ENCODE measurements around the gene NRL. TPM values are rescaled to one million over a fixed set of nuclear protein-coding genes. Genes with fewer than 3 reads are reported as not detected.

NRL gene
- polyA plus RNA-seq, 1 donor (not counting 4 experiments of a cell fraction or from before 2014, with no cell fraction given): 0.29 TPM

DNA sequence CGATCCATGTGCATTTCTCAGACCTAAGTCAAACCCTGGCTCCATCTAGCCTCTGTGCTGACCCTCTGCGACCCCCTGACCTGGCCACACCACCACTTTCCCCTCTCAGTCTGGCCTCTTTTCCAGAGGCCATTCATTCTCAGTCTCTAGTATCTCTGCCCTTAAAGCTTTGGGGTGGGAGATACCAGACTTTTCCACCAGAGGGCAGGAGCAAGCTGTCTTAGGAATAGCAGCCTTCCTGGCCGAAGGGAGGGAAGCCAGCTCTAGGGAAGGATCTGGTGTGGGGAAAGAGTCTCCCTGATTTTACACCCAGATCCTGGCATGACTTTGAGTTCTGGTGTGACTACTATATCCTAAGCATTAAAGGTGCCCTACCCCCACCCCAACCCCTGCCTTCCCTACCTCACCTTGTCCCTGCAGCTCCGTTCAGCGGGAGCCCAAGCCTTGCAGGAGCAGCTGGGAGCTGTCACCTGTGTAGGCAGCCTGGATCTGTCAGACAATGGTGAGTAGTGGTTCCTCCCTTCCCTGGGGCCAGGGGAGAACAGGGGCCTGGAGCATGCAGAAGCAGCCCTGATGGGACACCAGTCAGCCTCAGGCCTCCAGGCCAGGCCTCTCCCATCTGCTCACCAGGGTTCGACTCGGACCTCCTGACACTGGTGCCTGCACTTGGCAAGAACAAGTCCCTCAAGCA lies 56.3 kb downstream of the NRL start:
- Histone ChIP-seq H3K4me2 (ENCODE audit: control insufficient read depth, extremely low read depth, insufficient read depth, low read depth, low read length) (no peak overlapping the region), H3K9ac (ENCODE audit: control insufficient read depth, extremely low read depth, insufficient read depth, low read length) (no peak overlapping the region), H3K9me3 (ENCODE audit: control insufficient read depth, low read depth, low read length) (no peaks in the 10 kb centered on the region), H2AFZ (ENCODE audit: control insufficient read depth, low read length) (no peak overlapping the region), H3K27me3 (ENCODE audit: control insufficient read depth, extremely low read depth, insufficient read depth, low read length) (no peaks in the 10 kb centered on the region), H3K4me3 (ENCODE audit: control insufficient read depth in 2 of 3, extremely low read depth in 1 of 3, insufficient read depth in 2 of 3, low read depth in 1 of 3, low read length in 3 of 3) (no peak overlapping the region), H3K36me3 (ENCODE audit: control insufficient read depth in 2 of 2, extremely low read depth in 1 of 2, insufficient read depth in 2 of 2, low read length in 2 of 2) (no peaks in the 10 kb centered on the region), H3K4me1 (ENCODE audit: control insufficient read depth, extremely low read depth, insufficient read depth, low read length) (no peaks in the 10 kb centered on the region), H4K20me1 (ENCODE audit: control insufficient read depth, extremely low read depth, insufficient read depth, low read length) (no peaks in the 10 kb centered on the region), H3K27ac (ENCODE audit: control insufficient read depth, insufficient read depth, low read length) (no peak overlapping the region), H3K79me2 (ENCODE audit: control insufficient read depth, insufficient read depth, low read length) (no peaks in the 10 kb centered on the region), H3K9me1 (ENCODE audit: control insufficient read depth, extremely low read depth, insufficient read depth, low read length) (no peaks in the 10 kb centered on the region)
- DNase-seq (ENCODE audit: low read depth, low spot score) (peak; percentile 15), FAIRE-seq (peak; percentile 81)
- TF ChIP-seq, protein P1, sequence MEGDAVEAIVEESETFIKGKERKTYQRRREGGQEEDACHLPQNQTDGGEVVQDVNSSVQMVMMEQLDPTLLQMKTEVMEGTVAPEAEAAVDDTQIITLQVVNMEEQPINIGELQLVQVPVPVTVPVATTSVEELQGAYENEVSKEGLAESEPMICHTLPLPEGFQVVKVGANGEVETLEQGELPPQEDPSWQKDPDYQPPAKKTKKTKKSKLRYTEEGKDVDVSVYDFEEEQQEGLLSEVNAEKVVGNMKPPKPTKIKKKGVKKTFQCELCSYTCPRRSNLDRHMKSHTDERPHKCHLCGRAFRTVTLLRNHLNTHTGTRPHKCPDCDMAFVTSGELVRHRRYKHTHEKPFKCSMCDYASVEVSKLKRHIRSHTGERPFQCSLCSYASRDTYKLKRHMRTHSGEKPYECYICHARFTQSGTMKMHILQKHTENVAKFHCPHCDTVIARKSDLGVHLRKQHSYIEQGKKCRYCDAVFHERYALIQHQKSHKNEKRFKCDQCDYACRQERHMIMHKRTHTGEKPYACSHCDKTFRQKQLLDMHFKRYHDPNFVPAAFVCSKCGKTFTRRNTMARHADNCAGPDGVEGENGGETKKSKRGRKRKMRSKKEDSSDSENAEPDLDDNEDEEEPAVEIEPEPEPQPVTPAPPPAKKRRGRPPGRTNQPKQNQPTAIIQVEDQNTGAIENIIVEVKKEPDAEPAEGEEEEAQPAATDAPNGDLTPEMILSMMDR (optimal IDR thresholded peaks at IDR 0.05 in 1 of 3, IDR thresholded peaks at IDR 0.05 in 1 of 3, conservative IDR thresholded peaks at IDR 0.05 in 1 of 3; ENCODE audit: extremely low read depth in 1 of 3, insufficient read depth in 2 of 3, low read length in 3 of 3): peak; percentile 82 to 91 (median 88)
- TF ChIP-seq EZH2 (IDR thresholded peaks at IDR 0.05; ENCODE audit: low read length): no peak
- dilution Hi-C loops (cut with MboI; ENCODE audit: extremely low pct_ligation_motif_present, low sequenced_read_pairs): no loop called here

DNA sequence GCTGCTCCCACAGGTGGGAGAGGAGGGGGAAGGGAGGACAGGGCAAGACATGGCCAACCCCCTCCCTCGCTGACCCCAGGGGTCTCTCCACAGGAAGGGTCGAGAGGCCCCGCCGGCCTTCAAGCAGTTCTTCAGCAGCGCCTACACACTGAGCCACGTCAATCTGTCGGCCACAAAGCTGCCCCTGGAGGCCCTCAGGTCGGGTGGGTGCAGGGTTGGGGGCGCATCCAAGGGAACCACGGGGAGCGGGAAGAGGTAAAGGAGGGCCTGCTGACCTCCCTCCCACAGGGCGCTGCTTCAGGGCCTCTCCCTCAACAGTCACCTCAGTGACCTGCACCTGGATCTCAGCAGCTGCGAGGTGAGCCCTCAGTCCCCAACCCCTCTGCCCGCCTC lies 56.9 kb downstream of the NRL start:
- H3K27ac ChIP-seq (ENCODE audit: control insufficient read depth, insufficient read depth, low read length): no peak overlapping the region
- no peaks in the 10 kb centered on the region for H3K27me3 ChIP-seq (ENCODE audit: control insufficient read depth, extremely low read depth, insufficient read depth, low read length)
- no peaks in the 10 kb centered on the region for H3K9me1 ChIP-seq (ENCODE audit: control insufficient read depth, extremely low read depth, insufficient read depth, low read length)
- FAIRE-seq (no peak), DNase-seq (ENCODE audit: low read depth, low spot score) (no peak)
- no peak overlapping the region for H3K4me3 ChIP-seq (ENCODE audit: control insufficient read depth in 2 of 3, extremely low read depth in 1 of 3, insufficient read depth in 2 of 3, low read depth in 1 of 3, low read length in 3 of 3)
- H3K36me3 ChIP-seq (ENCODE audit: control insufficient read depth in 2 of 2, extremely low read depth in 1 of 2, insufficient read depth in 2 of 2, low read length in 2 of 2): no peaks in the 10 kb centered on the region
- no peaks in the 10 kb centered on the region for H3K79me2 ChIP-seq (ENCODE audit: control insufficient read depth, insufficient read depth, low read length)
- TF ChIP-seq, protein P1 (optimal IDR thresholded peaks at IDR 0.05 in 1 of 3, IDR thresholded peaks at IDR 0.05 in 1 of 3, conservative IDR thresholded peaks at IDR 0.05 in 1 of 3; ENCODE audit: extremely low read depth in 1 of 3, insufficient read depth in 2 of 3, low read length in 3 of 3): no peak
- TF ChIP-seq EZH2 (IDR thresholded peaks at IDR 0.05; ENCODE audit: low read length): no peak
- no peak overlapping the region for H3K4me2 ChIP-seq (ENCODE audit: control insufficient read depth, extremely low read depth, insufficient read depth, low read depth, low read length)
- no peaks in the 10 kb centered on the region for H4K20me1 ChIP-seq (ENCODE audit: control insufficient read depth, extremely low read depth, insufficient read depth, low read length)
- dilution Hi-C loops (cut with MboI; ENCODE audit: extremely low pct_ligation_motif_present, low sequenced_read_pairs): no loop called here
- no peaks in the 10 kb centered on the region for H3K4me1 ChIP-seq (ENCODE audit: control insufficient read depth, extremely low read depth, insufficient read depth, low read length)
- H3K9me3 ChIP-seq (ENCODE audit: control insufficient read depth, low read depth, low read length): no peaks in the 10 kb centered on the region
- H3K9ac ChIP-seq (ENCODE audit: control insufficient read depth, extremely low read depth, insufficient read depth, low read length): no peak overlapping the region
- H2AFZ ChIP-seq (ENCODE audit: control insufficient read depth, low read length): no peak overlapping the region

Measured in keratinocyte (primary cell).